Measurements from ENCODE around the gene PLA2G4E.

DNA sequence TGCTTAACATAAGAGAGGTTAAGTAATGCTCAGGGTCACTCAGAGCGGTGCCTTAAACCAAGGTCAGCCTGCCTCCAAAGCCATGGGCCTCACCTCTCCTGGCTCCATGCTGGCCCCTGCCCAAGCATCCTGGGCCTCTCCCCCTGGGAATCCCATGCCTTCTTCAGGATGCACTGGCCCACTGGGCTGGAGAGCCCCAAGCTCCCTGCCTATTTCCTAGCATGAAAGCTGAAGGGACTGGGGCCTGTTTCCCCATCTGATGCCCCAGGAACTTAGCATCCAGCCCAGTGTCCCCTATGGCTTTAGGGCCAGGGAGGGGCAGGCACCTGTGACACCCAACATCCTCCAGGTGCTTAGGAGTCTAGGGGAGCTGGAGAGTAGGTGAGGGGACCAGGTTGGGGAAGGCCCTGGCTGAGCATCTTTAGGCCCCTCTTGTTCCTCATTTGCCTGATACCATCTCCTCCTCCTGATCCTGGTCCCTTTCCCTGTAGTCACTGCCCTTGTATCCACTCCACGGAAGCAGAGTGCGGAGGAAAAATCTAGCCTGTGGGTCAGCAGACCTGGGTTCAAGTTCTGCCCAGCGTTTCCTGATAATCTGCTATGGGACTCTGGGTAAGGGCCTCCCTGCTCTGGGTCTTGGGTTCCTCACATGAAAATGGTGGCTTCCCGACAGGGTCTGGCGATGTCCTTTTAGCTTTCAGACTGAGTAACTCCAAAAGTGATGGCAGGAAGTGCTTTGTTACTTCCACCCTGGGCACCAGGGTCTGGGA lies 77.1 kb downstream of the PLA2G4E start:
- no peak for TF ChIP-seq ZNF274 (IDR thresholded peaks at IDR 0.05; ENCODE audit: low read depth, low read length)
- no peak for TF ChIP-seq YY1 (IDR thresholded peaks at IDR 0.05; ENCODE audit: insufficient read depth, insufficient read length)
- TF ChIP-seq SUZ12 (IDR thresholded peaks at IDR 0.05; ENCODE audit: extremely low read depth, insufficient read depth, insufficient read length), result no peak

Measured in NT2/D1 (cell line).